Aorta (tissue), 5 donors: ENCODE results near the gene STX17. TPM values are rescaled to one million over a fixed set of nuclear protein-coding genes. Genes with fewer than 3 reads are reported as not detected.
"Not testable (repeated sequence)": the region's sequence is repeated elsewhere in the genome, so short reads cannot be mapped to it uniquely, and the experiment has no call there.

Source experiments
- ATAC-seq: fragments of 200-7000 bp; cut with Tn5 transposase; one replicate; pipeline ENCODE4 v1.9.1; 2022; ENCODE audit warnings: moderate library complexity; ENCODE audit not compliant: low FRiP score
- DNase-seq, 2 donors: peaks; one replicate each; pipeline ENCODE4 v3.0.0-alpha.2; 2020
- H3K27ac ChIP-seq, 2 donors: one replicate each; pipeline ENCODE4 v1.5.1; 2013; ENCODE audit warnings: low read length in 2 of 2, mild to moderate bottlenecking in 2 of 2, moderate library complexity in 2 of 2, control low read depth in 1 of 2, inconsistent platforms in 1 of 2, low read depth in 1 of 2
- H3K27me3 ChIP-seq, 2 donors: one replicate each; pipeline ENCODE4 v1.6.1; 2013; ENCODE audit warnings: control low read depth in 1 of 2, low read length in 1 of 2, mild to moderate bottlenecking in 1 of 2, moderate library complexity in 1 of 2; ENCODE audit not compliant: insufficient read depth in 2 of 2, control insufficient read depth in 1 of 2
- H3K36me3 ChIP-seq, 2 donors: one replicate each; pipeline ENCODE4 v1.6.1; 2013; ENCODE audit warnings: control low read depth in 1 of 2, low read length in 1 of 2, mild to moderate bottlenecking in 1 of 2; ENCODE audit not compliant: insufficient read depth in 2 of 2, control insufficient read depth in 1 of 2
- H3K4me1 ChIP-seq, 2 donors: one replicate each; pipeline ENCODE4 v1.6.1; 2013; ENCODE audit warnings: low read length in 2 of 2, control low read depth in 1 of 2, mild to moderate bottlenecking in 1 of 2, moderate library complexity in 1 of 2; ENCODE audit not compliant: insufficient read depth in 2 of 2, control insufficient read depth in 1 of 2
- H3K4me3 ChIP-seq, 2 donors: one replicate each; pipeline ENCODE4 v1.5.1; 2013; ENCODE audit warnings: low read length in 2 of 2, control low read depth in 1 of 2, mild to moderate bottlenecking in 1 of 2
- H3K9me3 ChIP-seq: one replicate; pipeline ENCODE4 v1.6.1; 2013; ENCODE audit warnings: mild to moderate bottlenecking, low read length; ENCODE audit not compliant: control insufficient read depth
- WGBS, 2 donors: extraction: QIAGEN DNeasy Blood & Tissue Kit; methylation state at CpG; one replicate each; pipeline ENCODE4 v1.1.7; 2013; 5-methylcytosine and 5-hydroxymethylcytosine counted together
- intact Hi-C, 2 donors: fragments of 100-400 bp; cut with DNase I; formaldehyde crosslinking; loops; one replicate each; pipeline versions ENCODE4 v1.14.2 to v1.15.0; 2022
- long read RNA-seq, 2 donors: library from polyadenylated mRNA; unstranded; transcript quantifications; one replicate each; pipeline ENCODE4 v2.0.0, GENCODE V29; 2020 to 2021
- polyA plus RNA-seq, 2 donors: library from polyadenylated mRNA; stranded (reverse); fragments of 200-250 nt; gene quantifications; one replicate each; pipeline ENCODE4 v1.2.3, GENCODE V29; 2013
- total RNA-seq, 2 donors: library from RNA; stranded (reverse); fragmentation: NEBNext Ultra II Directional; extraction: Animal tissue kit (Norgen Biotek cat#: 25700); gene quantifications; one replicate each; pipeline ENCODE4 v1.2.1, GENCODE V29; 2021
- donor health status: healthy with polysubstance abuse.
- donor health status: Bipolar disorder and iron deficiency.
- donor health status: DM: no; HTN: no; CAD: no.
- donor health status: DM: no; HTN: no; CAD: no.
- donor health status: DM: yes; HTN: yes; CAD: no.

The STX17 gene
- 10 to 100 TPM; 34.1 to 47.5 TPM for total RNA-seq
- 1 to 10 TPM; 9.8 to 10.0 TPM for polyA plus RNA-seq
- long read RNA-seq, donor 1, transcript STX17-201 (8 exons, 2,713 nt): major isoform, 40 of 56 reads
- long read RNA-seq, donor 1, partial matches to known transcripts: 0 of 56 reads
- long read RNA-seq, donor 1, other reads (novel, unspliced or antisense): 16 of 56 reads
- long read RNA-seq, donor 2, transcript STX17-201 (8 exons, 2,713 nt): major isoform, 5 of 20 reads
- long read RNA-seq, donor 2, partial matches to known transcripts: 1 of 20 reads
- long read RNA-seq, donor 2, other reads (novel, unspliced or antisense): 13 of 20 reads

DNA sequence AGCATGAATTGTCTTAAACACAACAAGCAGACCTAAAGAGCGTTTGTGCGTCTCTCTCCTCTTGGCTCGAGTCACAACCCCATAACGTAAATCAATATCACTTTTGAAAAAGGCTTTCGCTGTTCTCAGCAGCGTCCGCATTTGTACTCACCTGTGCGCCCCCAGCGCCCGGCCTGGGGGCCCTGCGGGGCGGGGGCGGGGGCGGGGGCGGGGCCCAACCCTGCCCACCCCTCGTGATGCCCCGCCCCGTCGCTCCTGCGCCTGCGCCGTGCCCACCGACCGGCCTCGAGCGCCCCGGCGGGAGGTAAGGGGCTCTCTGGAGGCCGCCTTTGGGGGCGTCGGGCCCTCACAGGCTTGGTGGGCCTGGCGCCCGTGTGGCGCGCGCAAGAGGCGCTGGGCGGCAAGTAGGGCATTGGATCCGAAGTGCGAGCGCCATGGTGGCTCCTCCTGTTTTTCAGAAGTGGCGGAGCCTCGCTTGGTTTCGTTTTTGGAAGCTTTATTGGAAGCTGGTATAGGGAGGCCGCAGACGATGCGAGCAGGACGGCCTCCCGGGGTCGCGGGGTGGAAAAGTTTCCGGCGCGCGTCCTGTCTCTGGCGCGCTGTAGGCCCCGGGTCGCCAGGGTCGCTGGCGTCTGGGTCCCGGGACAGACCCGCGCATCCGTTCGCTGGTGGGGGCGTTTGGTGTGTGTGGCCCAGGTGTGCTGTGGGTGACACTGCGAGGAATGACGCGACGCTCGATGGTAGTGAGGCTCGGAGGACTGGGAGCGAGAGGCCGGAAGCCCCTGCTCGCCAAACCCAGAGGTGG, at the start of gene STX17:
TSS of gene STX17 (plus strand) at position 252 of the 805 bp plus-strand sequence. CDS start 8,586 bp downstream, outside the sequence.
- Histone ChIP-seq H3K36me3 (no peaks in the 10 kb centered on the region), H3K4me3 (peak within 1 kb of the TSS; percentile 78 to 88), H3K9me3 (no peaks in the 10 kb centered on the region), H3K27ac (peak within 1 kb of the TSS; percentile 49 to 95), H3K27me3 (no peaks in the 10 kb centered on the region), H3K4me1 (no peaks in the 10 kb centered on the region)
- ATAC-seq: peak; percentile 97
- DNase-seq: peak; percentile 81 to 93
- WGBS, 2 donors: 0% methylated on average over 63 to 76 of the region's 76 CpGs
- intact Hi-C loops: loop anchor here (2.0 to 10.0 kb wide), 5 partner anchors 84 to 932 kb away; partner anchors contain the start of genes ALG2 (in 1 of the 2), NR4A3 (in 1 of the 2) and SEC61B (in 1 of the 2)

DNA sequence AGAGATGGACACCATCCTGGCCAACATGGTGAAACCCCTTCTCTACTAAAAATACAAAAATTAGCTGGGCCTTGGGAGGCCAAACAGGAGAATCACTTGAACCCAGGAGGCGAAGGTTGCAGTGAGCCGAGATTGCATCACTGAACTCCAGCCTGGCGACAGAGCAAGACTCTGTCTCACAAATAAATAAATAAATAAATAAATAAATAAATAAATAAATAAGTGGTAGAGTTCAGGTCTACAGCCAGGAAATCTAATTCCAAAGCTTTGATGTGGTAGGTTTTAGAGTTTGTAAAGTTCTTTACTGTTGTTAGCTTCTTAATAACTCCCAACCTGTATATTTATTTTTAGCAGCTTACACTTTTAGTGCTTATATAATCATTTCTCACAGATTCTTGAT, 48.9 kb upstream of the STX17 start:
- DNase-seq, H3K27ac ChIP-seq, H3K36me3 ChIP-seq, ATAC-seq, H3K4me1 ChIP-seq, H3K9me3 ChIP-seq, H3K4me3 ChIP-seq, H3K27me3 ChIP-seq, intact Hi-C loops: not testable (repeated sequence)
- 95 to 96% methylated on average over 3 of the region's 3 CpGs for WGBS, 2 donors

- Histone ChIP-seq H3K4me3 (no peak overlapping the region), H3K27ac (no peak overlapping the region), H3K36me3 (no peaks in the 10 kb centered on the region), H3K27me3 (no peaks in the 10 kb centered on the region), H3K4me1 (peaks cover 0 to 1% of the 10 kb centered on the region in 2 donors), H3K9me3 (no peaks in the 10 kb centered on the region)
- DNase-seq: no peak
- no peak for ATAC-seq
- 95 to 99% methylated on average over 3 of the region's 3 CpGs for WGBS, 2 donors
- intact Hi-C loops: no loop called here
These were observed 48.4 kb upstream of the STX17 start for GRCh38 chr9:99858087-99858486.

DNA sequence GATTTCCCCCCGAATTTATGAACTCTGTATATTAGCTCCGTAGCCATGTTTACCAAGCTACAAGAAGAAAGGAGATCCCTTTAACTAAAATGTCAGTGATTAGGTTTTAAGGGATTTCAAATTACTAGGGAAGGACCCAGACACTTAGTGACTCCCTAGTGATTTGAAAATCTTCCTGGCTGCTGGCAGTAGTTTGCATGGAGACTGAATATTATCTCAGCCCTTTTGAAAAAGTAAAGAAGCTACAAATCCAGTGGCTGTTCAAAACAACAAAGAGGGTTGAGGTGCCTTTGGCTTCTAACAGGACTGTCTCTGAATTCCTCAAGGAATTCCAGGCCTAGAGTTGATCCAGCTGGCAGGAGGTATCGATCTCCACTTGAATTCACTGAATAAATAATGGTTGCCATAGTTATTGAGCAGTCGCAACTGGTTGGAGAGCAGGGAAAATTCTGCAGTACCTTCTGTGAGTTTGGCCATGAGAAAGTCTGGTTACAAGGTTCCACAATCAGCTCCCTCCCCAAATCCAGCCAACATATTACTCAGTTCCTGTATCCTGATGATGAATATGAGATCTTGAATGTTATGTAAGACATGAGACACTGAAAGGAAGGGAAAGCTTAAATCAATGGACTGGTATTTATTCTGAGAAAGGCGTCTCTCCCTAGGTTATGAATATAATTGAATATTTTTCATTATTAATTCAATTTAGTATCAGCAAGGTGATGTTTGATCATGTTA, 47.0 kb upstream of the STX17 start:
- DNase-seq (no peak), ATAC-seq (peak; percentile 38)
- no peak overlapping the region for H3K27ac ChIP-seq
- WGBS, 2 donors: 61 to 68% methylated on average over 5 of the region's 5 CpGs
- intact Hi-C loops: no loop called here
- H3K27me3 ChIP-seq: no peaks in the 10 kb centered on the region
- peaks cover 0 to 1% of the 10 kb centered on the region in 2 donors for H3K4me1 ChIP-seq
- H3K9me3 ChIP-seq: no peaks in the 10 kb centered on the region
- H3K36me3 ChIP-seq: peaks cover 0 to 4% of the 10 kb centered on the region in 2 donors
- H3K4me3 ChIP-seq: no peak overlapping the region

DNA sequence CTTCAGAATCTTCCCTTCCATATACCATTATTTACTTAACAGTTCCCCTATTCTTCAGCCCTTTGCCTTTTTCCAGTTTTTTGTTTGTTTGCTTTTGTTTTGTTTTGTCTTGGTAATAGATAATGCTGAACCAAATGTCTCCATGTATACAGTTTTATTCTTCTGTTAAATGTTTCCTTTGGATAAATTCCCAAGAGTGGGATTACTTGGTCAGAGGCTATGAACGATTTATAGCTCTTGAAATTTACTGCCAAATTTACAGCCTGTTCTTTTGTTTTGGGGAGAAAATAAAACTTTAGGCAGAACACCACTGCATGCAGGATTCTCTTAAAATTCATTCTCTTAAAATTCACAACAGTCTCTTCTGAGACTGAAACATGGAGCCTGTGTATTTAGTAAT, 46.2 kb upstream of the STX17 start:
- H3K9me3 ChIP-seq: no peaks in the 10 kb centered on the region
- no peak overlapping the region for H3K27ac ChIP-seq
- intact Hi-C loops: no loop called here
- H3K36me3 ChIP-seq: peaks cover 0 to 6% of the 10 kb centered on the region in 2 donors
- H3K4me1 ChIP-seq: peaks cover 0 to 1% of the 10 kb centered on the region in 2 donors
- H3K27me3 ChIP-seq: no peaks in the 10 kb centered on the region
- no peak overlapping the region for H3K4me3 ChIP-seq
- DNase-seq (no peak), ATAC-seq (no peak)
- WGBS, 2 donors: 4 to 9% methylated on average over 1 of the region's 1 CpG

DNA sequence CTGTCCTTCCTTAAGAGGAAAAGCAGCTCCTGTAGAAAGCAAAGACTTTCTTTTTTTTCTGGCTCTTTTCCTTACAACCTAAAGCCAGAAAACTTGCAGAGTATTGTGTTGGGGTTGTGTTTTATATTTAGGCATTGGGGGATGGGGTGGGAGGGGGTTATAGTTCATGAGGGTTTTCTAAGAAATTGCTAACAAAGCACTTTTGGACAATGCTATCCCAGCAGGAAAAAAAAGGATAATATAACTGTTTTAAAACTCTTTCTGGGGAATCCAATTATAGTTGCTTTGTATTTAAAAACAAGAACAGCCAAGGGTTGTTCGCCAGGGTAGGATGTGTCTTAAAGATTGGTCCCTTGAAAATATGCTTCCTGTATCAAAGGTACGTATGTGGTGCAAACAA, 42.5 kb upstream of the STX17 start:
- ATAC-seq (no peak), DNase-seq (no peak)
- 95 to 98% methylated on average over 2 of the region's 2 CpGs for WGBS, 2 donors
- H3K27me3 ChIP-seq: no peaks in the 10 kb centered on the region
- H3K4me3 ChIP-seq: no peak overlapping the region
- H3K4me1 ChIP-seq: peaks cover 0 to 1% of the 10 kb centered on the region in 2 donors
- intact Hi-C loops: no loop called here
- H3K27ac ChIP-seq: no peak overlapping the region
- no peaks in the 10 kb centered on the region for H3K9me3 ChIP-seq
- peaks cover 0 to 6% of the 10 kb centered on the region in 2 donors for H3K36me3 ChIP-seq

DNA sequence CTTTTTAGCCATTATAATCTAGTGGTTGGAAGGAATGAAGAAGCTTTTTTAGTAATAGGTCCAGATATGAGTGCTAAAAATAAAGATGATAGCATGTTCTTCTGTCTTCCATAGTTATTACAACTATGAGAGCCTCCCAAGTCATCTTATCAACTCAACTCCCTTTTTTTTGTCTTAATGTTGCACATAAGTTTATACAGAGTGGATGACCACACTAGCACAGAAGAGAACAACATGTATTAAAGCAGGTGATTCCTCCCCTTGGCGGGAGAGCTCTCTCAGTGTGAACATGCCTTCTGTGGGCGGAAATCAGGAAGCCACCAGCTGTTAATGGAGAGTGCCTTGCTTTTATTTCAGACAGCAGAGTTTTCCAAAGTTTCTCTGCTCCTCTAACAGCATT, 40.1 kb upstream of the STX17 start:
- Histone ChIP-seq H3K27ac (no peak overlapping the region), H3K9me3 (no peaks in the 10 kb centered on the region), H3K27me3 (no peaks in the 10 kb centered on the region), H3K4me1 (no peaks in the 10 kb centered on the region), H3K36me3 (peaks cover 0 to 6% of the 10 kb centered on the region in 2 donors), H3K4me3 (no peak overlapping the region)
- DNase-seq (no peak), ATAC-seq (no peak)
- intact Hi-C loops: no loop called here
- 77 to 85% methylated on average over 2 of the region's 2 CpGs for WGBS, 2 donors

- WGBS, 2 donors: 59 to 72% methylated on average over 3 of the region's 3 CpGs
- H3K4me1 ChIP-seq: no peaks in the 10 kb centered on the region
- peaks cover 0 to 6% of the 10 kb centered on the region in 2 donors for H3K36me3 ChIP-seq
- no peak for ATAC-seq
- H3K27me3 ChIP-seq: no peaks in the 10 kb centered on the region
- no peak for DNase-seq
- H3K9me3 ChIP-seq: no peaks in the 10 kb centered on the region
- no peak overlapping the region for H3K27ac ChIP-seq
- no peak overlapping the region for H3K4me3 ChIP-seq
- intact Hi-C loops: no loop called here
These were observed 38.9 kb upstream of the STX17 start for GRCh38 chr9:99867536-99867935.
